ENCODE data around the gene FOXJ1. TPM values are rescaled to one million over a fixed set of nuclear protein-coding genes. Genes with fewer than 3 reads are reported as not detected.

Gene FOXJ1
- total RNA-seq, 1 experiment from 2014 or later: not detected

DNA sequence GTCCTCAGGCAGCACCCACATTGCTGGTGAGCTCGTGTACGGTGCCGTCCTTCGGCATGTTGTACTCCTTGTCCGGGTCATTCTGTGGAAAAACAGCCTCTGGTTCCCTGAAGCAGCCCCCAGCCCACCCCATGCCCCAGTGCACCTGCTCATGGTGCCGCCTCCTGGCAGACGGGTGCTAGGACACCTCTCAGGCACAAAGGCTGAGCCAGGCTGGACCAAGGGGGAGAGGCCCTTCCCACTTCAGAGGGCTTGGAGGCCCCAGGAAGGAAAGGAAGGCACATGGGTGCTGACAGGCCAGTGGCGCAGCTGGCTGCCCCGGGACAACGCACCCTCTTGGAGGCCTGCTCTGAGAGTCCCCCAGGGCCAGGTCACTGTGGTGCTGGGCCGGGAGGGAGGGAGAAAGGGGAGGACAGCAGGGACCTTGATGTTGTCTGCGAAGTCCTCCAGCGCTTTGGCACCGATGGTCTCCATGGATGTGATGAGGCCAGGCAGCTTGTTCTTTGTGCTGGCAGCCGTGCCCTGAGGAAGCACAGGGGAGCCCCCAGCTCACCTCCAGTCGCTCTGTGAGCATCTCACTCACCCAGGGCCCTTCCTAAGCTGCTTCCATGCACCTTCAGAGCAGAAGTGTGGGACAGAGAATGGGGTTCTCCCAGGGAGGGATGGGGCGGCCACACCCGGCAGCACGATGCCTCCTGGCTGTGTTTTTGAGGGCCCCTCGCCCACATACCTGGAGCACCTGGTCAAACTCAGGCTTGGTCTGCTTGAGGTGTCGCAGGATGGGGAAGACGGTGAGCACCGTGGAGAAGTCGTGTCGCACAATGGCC is 52.8 kb downstream of the FOXJ1 start:
- intact Hi-C loops (cut with micrococcal nuclease): no loop called here
- Mint-ChIP-seq H3K27me3 (ENCODE audit: insufficient read depth, unreplicated experiment) (no peaks in the 10 kb centered on the region), H3K36me3 (ENCODE audit: insufficient read depth, unreplicated experiment) (peaks cover 32% of the 10 kb centered on the region), H3K9me3 (ENCODE audit: unreplicated experiment) (no peaks in the 10 kb centered on the region), H3K4me3 (ENCODE audit: unreplicated experiment) (no peak overlapping the region), H3K27ac (ENCODE audit: low read depth, unreplicated experiment) (no peak overlapping the region), H3K4me1 (ENCODE audit: insufficient read depth, unreplicated experiment) (no peaks in the 10 kb centered on the region)
- TF ChIP-seq, protein P1, sequence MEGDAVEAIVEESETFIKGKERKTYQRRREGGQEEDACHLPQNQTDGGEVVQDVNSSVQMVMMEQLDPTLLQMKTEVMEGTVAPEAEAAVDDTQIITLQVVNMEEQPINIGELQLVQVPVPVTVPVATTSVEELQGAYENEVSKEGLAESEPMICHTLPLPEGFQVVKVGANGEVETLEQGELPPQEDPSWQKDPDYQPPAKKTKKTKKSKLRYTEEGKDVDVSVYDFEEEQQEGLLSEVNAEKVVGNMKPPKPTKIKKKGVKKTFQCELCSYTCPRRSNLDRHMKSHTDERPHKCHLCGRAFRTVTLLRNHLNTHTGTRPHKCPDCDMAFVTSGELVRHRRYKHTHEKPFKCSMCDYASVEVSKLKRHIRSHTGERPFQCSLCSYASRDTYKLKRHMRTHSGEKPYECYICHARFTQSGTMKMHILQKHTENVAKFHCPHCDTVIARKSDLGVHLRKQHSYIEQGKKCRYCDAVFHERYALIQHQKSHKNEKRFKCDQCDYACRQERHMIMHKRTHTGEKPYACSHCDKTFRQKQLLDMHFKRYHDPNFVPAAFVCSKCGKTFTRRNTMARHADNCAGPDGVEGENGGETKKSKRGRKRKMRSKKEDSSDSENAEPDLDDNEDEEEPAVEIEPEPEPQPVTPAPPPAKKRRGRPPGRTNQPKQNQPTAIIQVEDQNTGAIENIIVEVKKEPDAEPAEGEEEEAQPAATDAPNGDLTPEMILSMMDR (IDR thresholded peaks at IDR 0.05; ENCODE audit: unreplicated experiment): no peak
- no peak for DNase-seq (ENCODE audit: unreplicated experiment)
- no TSS peak for BruUV-seq (replicated peaks)
- ChIA-PET POLR2A (no interaction called here), CTCF (no interaction called here)

DNA sequence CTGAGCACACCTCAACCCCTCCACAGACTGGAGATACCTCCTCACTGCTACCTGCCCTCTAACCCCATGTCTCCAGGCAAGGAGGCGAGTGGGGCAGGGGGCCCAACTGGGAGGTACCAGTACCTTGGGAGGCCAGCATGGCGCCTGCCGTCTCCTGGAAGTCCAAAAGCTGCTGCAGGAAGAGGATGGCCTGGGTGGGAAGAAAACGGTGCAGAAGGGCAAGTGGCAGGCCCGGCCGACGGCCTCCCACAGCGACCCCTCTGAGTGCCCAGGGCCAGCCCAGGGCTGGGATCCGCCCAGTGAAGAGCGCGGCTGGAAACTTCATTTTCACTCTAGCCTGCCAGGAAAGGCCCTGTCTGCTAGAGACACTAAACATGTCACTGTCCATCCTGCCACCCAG is 53.5 kb downstream of the FOXJ1 start:
- CTCF ChIA-PET: interaction anchor here (0.7 kb wide), 1 partner anchor 73 kb away, joined by 3 read pairs; no protein-coding TSS in a partner anchor
- TF ChIP-seq, protein P1 (IDR thresholded peaks at IDR 0.05; ENCODE audit: unreplicated experiment): no peak
- H3K27ac Mint-ChIP-seq (ENCODE audit: low read depth, unreplicated experiment): no peak overlapping the region
- POLR2A ChIA-PET: interaction anchor here (0.5 kb wide), 1 partner anchor 41 kb away, joined by 3 read pairs; no protein-coding TSS in a partner anchor
- intact Hi-C loops (cut with micrococcal nuclease): no loop called here
- H3K9me3 Mint-ChIP-seq (ENCODE audit: unreplicated experiment): no peaks in the 10 kb centered on the region
- no peak for DNase-seq (ENCODE audit: unreplicated experiment)
- no peaks in the 10 kb centered on the region for H3K27me3 Mint-ChIP-seq (ENCODE audit: insufficient read depth, unreplicated experiment)
- no TSS peak for BruUV-seq (replicated peaks)
- H3K4me3 Mint-ChIP-seq (ENCODE audit: unreplicated experiment): no peak overlapping the region
- no peaks in the 10 kb centered on the region for H3K4me1 Mint-ChIP-seq (ENCODE audit: insufficient read depth, unreplicated experiment)
- peaks cover 32% of the 10 kb centered on the region for H3K36me3 Mint-ChIP-seq (ENCODE audit: insufficient read depth, unreplicated experiment)

DNA sequence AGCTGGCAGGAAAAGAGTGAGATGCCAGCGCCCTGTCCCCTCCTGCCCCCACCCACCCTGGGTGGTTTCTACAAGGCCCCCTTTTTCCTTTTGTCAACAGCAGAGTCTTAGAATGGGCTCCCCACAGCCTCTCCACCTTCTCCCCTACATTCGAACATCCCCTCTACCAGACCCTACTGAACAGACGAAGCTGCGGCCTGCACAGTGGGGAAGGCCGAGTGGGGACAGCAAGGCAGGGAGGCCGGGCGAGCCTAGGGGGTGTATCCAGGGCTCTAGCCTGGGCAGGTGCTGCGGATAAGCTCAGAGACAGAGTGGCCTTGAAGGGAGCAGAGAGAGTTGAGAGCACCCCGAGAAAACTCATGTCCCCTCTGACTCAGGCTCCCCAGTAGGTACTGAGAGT is 54.7 kb downstream of the FOXJ1 start:
- Mint-ChIP-seq H3K4me3 (ENCODE audit: unreplicated experiment) (no peak overlapping the region), H3K27ac (ENCODE audit: low read depth, unreplicated experiment) (no peak overlapping the region), H3K9me3 (ENCODE audit: unreplicated experiment) (no peaks in the 10 kb centered on the region), H3K27me3 (ENCODE audit: insufficient read depth, unreplicated experiment) (no peaks in the 10 kb centered on the region), H3K4me1 (ENCODE audit: insufficient read depth, unreplicated experiment) (no peaks in the 10 kb centered on the region), H3K36me3 (ENCODE audit: insufficient read depth, unreplicated experiment) (peaks cover 32% of the 10 kb centered on the region)
- no peak for DNase-seq (ENCODE audit: unreplicated experiment)
- ChIA-PET CTCF (interaction anchor here (0.7 kb wide), 1 partner anchor 289 kb away, joined by 3 read pairs; no protein-coding TSS in a partner anchor), POLR2A (no interaction called here)
- BruUV-seq (replicated peaks): no TSS peak
- intact Hi-C loops (cut with micrococcal nuclease): no loop called here
- TF ChIP-seq, protein P1 (IDR thresholded peaks at IDR 0.05; ENCODE audit: unreplicated experiment): no peak

Small RNA genes lying within 50 kb of the gene (microRNA-seq; reads per million reads assigned to microRNA genes)
- 1.1 reads per million for gene MIR6868

Other genes with a start within 250 kb of the FOXJ1 start
- 15.9 and 17.4 TPM in 2 replicates for gene TRIM65, start 244.3 kb downstream of the FOXJ1 start, total RNA-seq (2022)
- gene MRPL38, start 236.4 kb downstream of the FOXJ1 start, total RNA-seq (2022): 97.9 and 111 TPM in 2 replicates
- gene FBF1, start 200.2 kb downstream of the FOXJ1 start, total RNA-seq (2022): 14.0 and 18.8 TPM in 2 replicates
- 23.4 and 26.0 TPM in 2 replicates for gene ACOX1, start 162.1 kb downstream of the FOXJ1 start, total RNA-seq (2022)
- gene TEN1, start 162.0 kb downstream of the FOXJ1 start, total RNA-seq (2022): 13.0 and 15.4 TPM in 2 replicates
- gene CDK3, start 140.4 kb downstream of the FOXJ1 start, total RNA-seq (2022): 5.3 and 5.7 TPM in 2 replicates
- 7.7 and 8.1 TPM in 2 replicates for gene EVPL, start 113.9 kb downstream of the FOXJ1 start, total RNA-seq (2022)
- 80.8 and 106 TPM in 2 replicates for gene SRP68, start 68.7 kb downstream of the FOXJ1 start, total RNA-seq (2022)
- gene GALR2, start 66.5 kb downstream of the FOXJ1 start, total RNA-seq (2022): 0.37 TPM in 1 of 2 replicates, not detected in the other
- gene ZACN, start 62.1 kb downstream of the FOXJ1 start, total RNA-seq (2022): not detected in 2 replicates
- 80.8 and 106 TPM in 2 replicates for gene EXOC7, start 37.5 kb downstream of the FOXJ1 start, total RNA-seq (2022)
- 0.17 and 0.44 TPM in 2 replicates for gene RNF157, start 99.2 kb upstream of the FOXJ1 start, total RNA-seq (2022)
- 84.9 and 109 TPM in 2 replicates for gene UBALD2, start 124.1 kb upstream of the FOXJ1 start, total RNA-seq (2022)
- gene QRICH2, start 167.0 kb upstream of the FOXJ1 start, total RNA-seq (2022): 0.56 and 3.2 TPM in 2 replicates
- 25.9 and 42.3 TPM in 2 replicates for gene PRPSAP1, start 212.7 kb upstream of the FOXJ1 start, total RNA-seq (2022)
- gene SPHK1, start 243.4 kb upstream of the FOXJ1 start, total RNA-seq (2022): 7.1 and 12.6 TPM in 2 replicates

All from MCF 10A (cell line).